Measurements from ENCODE around the gene VPS26C. TPM values are rescaled to one million over a fixed set of nuclear protein-coding genes. Genes with fewer than 3 reads are reported as not detected.

The VPS26C gene
- total and polyA plus RNA-seq, 2 of the 8 experiments (the other 6 are each of a cell fraction or from before 2014, with no cell fraction given): 43.5 to 71.6 TPM

GRCh38 chr21:37257967-37258877 is 8.9 kb downstream of the VPS26C start:
- H3K9ac ChIP-seq (replicated peaks in 1 of 4; ENCODE audit: extremely low read depth in 1 of 4, low read depth in 3 of 4, low read length in 3 of 4): peak overlapping the region; percentile 91 to 94 (median 93)
- ChIA-PET POLR2A (ENCODE audit: partially characterized antibody) (interaction anchor here (0.6 to 3.5 kb wide), 12 partner anchors 9 to 1009 kb away, joined by 3 to 36 read pairs (median 4); partner anchors contain the start of gene VPS26C), CTCF (ENCODE audit: partially characterized antibody) (interaction anchor here (0.6 to 0.8 kb wide), 3 partner anchors 16 to 255 kb away, joined by 3 to 5 read pairs (median 5); no protein-coding TSS in a partner anchor)
- H3K23me2 ChIP-seq (ENCODE audit: low read depth, low read length): peaks cover 14% of the 10 kb centered on the region
- H3K4me1 ChIP-seq (replicated peaks in 1 of 4; ENCODE audit: control insufficient read depth in 3 of 4, insufficient read depth in 4 of 4, low read length in 3 of 4): peaks cover 0 to 13% (median 2%) of the 10 kb centered on the region in 4 experiments; a peak in 4 of 7 replicates
- peak overlapping the region; percentile 97 for H3K4ac ChIP-seq (replicated peaks; ENCODE audit: insufficient read length, low read depth, low read length)
- H2BK12ac ChIP-seq (ENCODE audit: low read depth, low read length): peak overlapping the region; percentile 93; the same call in 1 of the 2 replicates
- H3K27ac ChIP-seq (ENCODE audit: low read depth, low read length): peak overlapping the region; percentile 92
- H2AFZ ChIP-seq (ENCODE audit: low read length): peak overlapping the region; percentile 38; the same call in 1 of the 2 replicates
- WGBS, 2 experiments (ENCODE audit: extremely low coverage in 1 of 2, insufficient coverage in 1 of 2, insufficient read length in 1 of 2, insufficient replicate concordance in 2 of 2, low coverage in 1 of 2, low lambda C conversion rate in 2 of 2, missing lambda C conversion rate in 1 of 2): 8% methylated on average over 54 of the region's 55 CpGs; no CpG with 5 or more reads in 1 of the 2 experiments
- peak overlapping the region; percentile 98 for H4K8ac ChIP-seq (ENCODE audit: extremely low read depth, insufficient read depth, low read length)
- H3K4me3 ChIP-seq (ENCODE audit: extremely low read depth in 1 of 4, insufficient read depth in 2 of 4, low read depth in 3 of 4, low read length in 4 of 4): peak overlapping the region; percentile 63 to 82 (median 66)
- peak overlapping the region; percentile 29; the same call in 1 of the 2 replicates for H2AK5ac ChIP-seq (ENCODE audit: low read depth, low read length)
- FAIRE-seq (no peak), DNase-seq (ENCODE audit: low read depth in 1 of 2, low spot score in 2 of 2) (peak in 1 of 2 experiments; percentile 80)
- H4K5ac ChIP-seq (ENCODE audit: insufficient read length, low read depth, low read length): peak overlapping the region; percentile 73
- peak overlapping the region; percentile 94; the same call in 1 of the 2 replicates for H2BK15ac ChIP-seq (ENCODE audit: low read length)
- H3K9me3 ChIP-seq (ENCODE audit: insufficient read depth in 2 of 2, low read depth in 1 of 2, low read length in 1 of 2): no peaks in the 10 kb centered on the region
- no peaks in the 10 kb centered on the region for H3K27me3 ChIP-seq (replicated peaks in 1 of 4; ENCODE audit: control insufficient read depth in 3 of 4, extremely low read depth in 1 of 4, insufficient read depth in 3 of 4, low read length in 3 of 4)
- H3K4me2 ChIP-seq (ENCODE audit: insufficient read depth in 1 of 2, low read depth in 2 of 2, low read length in 2 of 2): peak overlapping the region; percentile 91 to 95
- H3K36me3 ChIP-seq (ENCODE audit: control insufficient read depth in 2 of 4, insufficient read depth in 4 of 4, low read length in 3 of 4): peaks cover 0 to 12% (median 0%) of the 10 kb centered on the region in 4 experiments; a peak in 2 of 8 replicates
- no peak overlapping the region for H2BK120ac ChIP-seq (replicated peaks; ENCODE audit: low read depth, low read length)
- peak overlapping the region; percentile 29; the same call in 1 of the 2 replicates for H2BK20ac ChIP-seq (ENCODE audit: low read length)
- peaks cover 6% of the 10 kb centered on the region for H3K79me1 ChIP-seq (ENCODE audit: low read depth, low read length)
- peaks cover 2 to 6% of the 10 kb centered on the region in 2 experiments for H4K20me1 ChIP-seq (replicated peaks in 1 of 2; ENCODE audit: control insufficient read depth in 1 of 2, insufficient read depth in 2 of 2, low read length in 2 of 2)
- no peak overlapping the region for H3K23ac ChIP-seq (ENCODE audit: insufficient read length)
- H3K56ac ChIP-seq (replicated peaks; ENCODE audit: insufficient read length, low read depth, low read length): peak overlapping the region; percentile 70
- peak overlapping the region; percentile 97 for H4K91ac ChIP-seq (replicated peaks; ENCODE audit: insufficient read length, low read length)
- H3K18ac ChIP-seq (ENCODE audit: extremely low read depth, low read length): peak overlapping the region; percentile 92
- H3K14ac ChIP-seq (ENCODE audit: insufficient read length): no peak overlapping the region
- peaks cover 3 to 77% of the 10 kb centered on the region in 2 experiments for H3K79me2 ChIP-seq (ENCODE audit: control insufficient read depth in 1 of 2, insufficient read depth in 2 of 2, low read length in 2 of 2)
- peak overlapping the region; percentile 92 for H2BK5ac ChIP-seq (ENCODE audit: low read depth, low read length)
- TF ChIP-seq SIN3A (conservative IDR thresholded peaks at IDR 0.05 in 1 of 2, IDR thresholded peaks at IDR 0.05 in 1 of 2; ENCODE audit: low read depth in 1 of 2, low read length in 2 of 2): 0 out of 4 replicates have a peak, but pooled peaks of 1 of the 2 experiments have one; percentile 29
- TF ChIP-seq ASH2L (IDR thresholded peaks at IDR 0.05; ENCODE audit: low read length): peak; percentile 87
- TF ChIP-seq KDM4A (IDR thresholded peaks at IDR 0.05; ENCODE audit: low read depth, low read length, severe bottlenecking): peak; percentile 40
- no peak for TF ChIP-seq MAFK (IDR thresholded peaks at IDR 0.05; ENCODE audit: low read depth, low read length)
- peak; percentile 83; the same call in 1 of the 2 replicates for TF ChIP-seq TAF1 (IDR thresholded peaks at IDR 0.05; ENCODE audit: low read depth, low read length)
- TF ChIP-seq CREB1 (IDR thresholded peaks at IDR 0.05): peak; percentile 81
- TF ChIP-seq JUND (IDR thresholded peaks at IDR 0.05; ENCODE audit: low read length): no peak
- peak; percentile 92 for TF ChIP-seq E2F6 (IDR thresholded peaks at IDR 0.05)
- no peak for TF ChIP-seq SAP30 (IDR thresholded peaks at IDR 0.05; ENCODE audit: insufficient read depth, insufficient replicate concordance, low read length)
